ENCODE measurements around the gene SHFL.

The SHFL gene

GRCh38 chr19:10110076-10110971 lies 24.2 kb downstream of the SHFL start:
- no peak for DNase-seq

- DNase-seq = no peak
These were observed 24.8 kb downstream of the SHFL start for GRCh38 chr19:10110972-10111317.

- no peak for DNase-seq
These were observed 25.3 kb downstream of the SHFL start, which contains the start of gene P2RY11 for GRCh38 chr19:10111405-10111811. Gene P2RY11 (plus strand): TSS chr19:10111693. CDS start chr19:10111722, 29 bp downstream.

DNA sequence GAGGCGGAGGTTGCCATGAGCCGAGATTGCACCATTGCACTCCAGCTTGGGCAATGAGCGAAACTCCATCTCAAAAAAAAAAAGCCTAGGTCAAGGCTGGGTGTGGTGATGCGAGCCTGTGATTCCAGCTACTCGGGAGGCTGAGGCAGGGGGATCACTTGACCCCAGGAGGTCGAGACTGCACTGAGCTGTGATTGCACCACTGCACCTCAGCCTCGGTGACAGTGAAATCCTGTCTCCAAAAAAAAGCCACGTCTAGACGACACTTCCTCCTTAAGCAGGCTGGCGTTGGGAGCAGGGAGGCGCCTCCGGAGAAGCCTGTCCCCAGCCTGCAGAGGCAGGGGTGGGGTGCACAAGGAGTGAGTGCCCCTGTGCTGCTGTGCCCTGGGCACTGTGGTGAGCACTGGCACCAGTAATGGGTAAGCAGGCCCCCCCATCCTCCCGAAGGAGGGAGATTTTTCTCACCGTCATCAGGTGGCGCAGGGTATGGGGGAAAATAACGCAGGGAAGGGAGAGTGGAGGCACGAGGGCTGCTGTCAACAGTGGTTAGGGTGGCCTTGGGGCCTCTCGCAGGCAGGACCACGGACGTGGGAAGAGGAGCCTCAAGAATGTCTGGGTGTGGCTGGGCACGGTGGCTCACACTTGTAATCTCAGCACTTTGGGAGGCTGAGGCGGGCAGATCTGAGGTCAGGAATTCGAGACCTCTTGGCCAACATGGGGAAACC lies 26.1 kb downstream of the SHFL start:
- no peak for DNase-seq

DNA sequence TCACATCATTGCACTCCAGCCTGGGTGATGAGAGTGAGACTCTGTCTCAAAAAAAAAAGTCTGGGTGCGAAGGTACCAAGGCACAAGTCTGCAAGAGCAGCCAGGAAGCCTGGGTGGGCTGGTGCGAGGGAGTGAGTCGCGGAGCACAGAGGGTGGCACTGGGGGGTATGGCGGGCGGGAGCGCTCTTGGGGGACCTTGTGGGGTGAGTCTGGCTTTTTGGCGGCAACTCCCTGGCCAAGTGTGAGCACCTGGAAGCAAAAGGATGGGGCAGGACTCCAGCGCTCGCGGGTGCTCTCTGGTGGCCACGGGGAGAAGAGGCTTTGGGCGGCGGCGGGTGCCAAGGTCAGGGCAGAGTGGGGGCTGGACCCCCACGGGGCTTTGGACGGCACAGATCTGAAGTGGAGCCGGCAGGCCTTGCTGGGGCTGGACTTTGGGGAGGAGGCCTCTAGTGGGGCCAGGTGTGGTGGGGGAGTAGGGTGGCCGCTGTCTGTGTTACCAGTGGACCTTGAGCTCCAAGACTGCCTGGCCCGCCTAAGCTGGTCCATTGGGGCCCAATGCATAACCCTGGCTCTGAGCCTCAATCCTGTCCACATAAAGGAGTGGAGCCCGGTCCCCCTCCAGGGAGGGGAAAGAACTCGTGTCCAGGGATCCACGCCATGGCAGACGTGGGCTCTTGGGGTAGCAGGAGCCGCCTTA lies 26.9 kb downstream of the SHFL start:
- DNase-seq = peak; percentile 76

DNA sequence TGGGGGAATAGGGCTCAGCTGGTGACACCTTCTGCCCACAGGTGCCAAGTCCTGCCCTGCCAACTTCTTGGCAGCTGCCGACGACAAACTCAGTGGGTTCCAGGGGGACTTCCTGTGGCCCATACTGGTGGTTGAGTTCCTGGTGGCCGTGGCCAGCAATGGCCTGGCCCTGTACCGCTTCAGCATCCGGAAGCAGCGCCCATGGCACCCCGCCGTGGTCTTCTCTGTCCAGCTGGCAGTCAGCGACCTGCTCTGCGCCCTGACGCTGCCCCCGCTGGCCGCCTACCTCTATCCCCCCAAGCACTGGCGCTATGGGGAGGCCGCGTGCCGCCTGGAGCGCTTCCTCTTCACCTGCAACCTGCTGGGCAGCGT lies 27.5 kb downstream of the SHFL start:
- DNase-seq = no peak

- DNase-seq = no peak
These were observed 28.0 kb downstream of the SHFL start for GRCh38 chr19:10113964-10114650.

GRCh38 chr19:10114651-10115391 lies 28.7 kb downstream of the SHFL start:
- DNase-seq = no peak

DNA sequence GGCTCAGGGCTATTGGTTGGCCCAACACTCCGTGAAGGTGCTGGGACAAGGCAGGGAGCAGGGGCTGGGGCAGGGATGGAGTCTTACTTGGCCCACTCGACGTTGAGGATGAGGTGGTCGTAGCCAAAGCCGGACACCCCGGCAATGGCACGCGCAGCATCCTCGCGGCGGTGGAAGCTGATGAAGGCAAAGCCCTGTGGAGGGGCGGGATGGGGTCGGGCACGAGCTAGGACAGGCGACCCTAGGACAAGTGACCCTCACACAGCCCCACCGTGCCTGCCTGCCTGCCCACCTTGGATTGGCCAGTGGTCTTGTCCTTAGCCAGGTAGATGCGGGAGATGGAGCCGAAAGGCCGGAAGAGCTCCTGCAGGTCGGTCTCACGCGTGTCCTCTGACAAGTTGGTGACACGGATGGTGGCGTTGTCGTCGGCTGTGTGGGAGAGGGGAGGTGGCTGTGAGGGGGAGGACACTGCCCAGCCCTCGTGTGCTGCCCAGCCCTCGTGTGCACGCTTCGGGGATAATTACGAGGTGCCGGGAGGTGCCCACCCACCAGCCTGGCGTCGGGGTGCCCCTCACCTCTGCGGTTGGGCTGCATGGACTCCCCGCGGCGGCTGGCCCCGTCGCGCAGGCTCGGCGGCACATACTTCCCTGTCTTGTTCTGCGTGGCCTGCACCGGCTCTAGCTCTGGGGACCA lies 29.4 kb downstream of the SHFL start:
- DNase-seq = no peak

DNA sequence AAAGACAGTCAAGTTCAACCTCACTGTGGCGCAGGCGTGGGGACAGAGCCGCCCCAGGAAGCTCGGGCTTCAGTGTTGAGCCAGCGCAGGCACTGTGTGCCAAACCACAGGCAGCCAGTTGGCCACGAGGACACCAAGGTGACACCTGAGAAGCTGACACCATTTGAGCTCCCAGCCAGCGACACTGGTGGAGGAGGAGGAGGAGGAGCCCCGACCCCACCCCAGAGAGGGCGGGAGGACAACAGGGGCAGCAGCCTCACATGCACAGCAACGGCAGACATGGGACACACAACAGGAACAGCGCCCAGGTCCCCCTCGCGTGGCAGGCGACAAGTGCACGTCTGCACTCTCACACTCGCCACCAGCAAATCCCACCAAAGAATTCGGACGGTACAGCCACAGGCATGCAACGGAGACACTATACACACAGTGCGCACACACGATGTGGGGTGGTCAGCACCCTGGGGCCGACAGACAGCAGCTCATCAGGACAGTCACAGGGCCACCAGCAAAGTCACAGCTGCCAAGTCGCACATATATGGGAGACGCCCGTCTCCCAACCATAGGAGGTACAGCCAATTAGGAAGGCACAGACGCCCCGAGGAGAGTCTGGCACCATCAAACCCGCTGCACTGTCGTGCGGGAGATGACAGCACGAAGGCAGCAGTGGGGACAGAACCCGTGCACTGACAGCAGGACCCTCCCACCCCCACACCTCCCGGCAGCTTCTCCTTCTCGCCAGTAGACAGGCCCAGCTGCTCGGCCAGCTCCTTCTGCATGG lies 30.2 kb downstream of the SHFL start:
- no peak for DNase-seq

GRCh38 chr19:10116866-10117616 lies 30.9 kb downstream of the SHFL start:
- no peak for DNase-seq

GRCh38 chr19:10118960-10119359 lies 32.8 kb downstream of the SHFL start:
- DNase-seq = no peak

- no peak for DNase-seq
These were observed 34.5 kb downstream of the SHFL start for GRCh38 chr19:10120538-10121189.

- DNase-seq = no peak
These were observed 35.9 kb downstream of the SHFL start for GRCh38 chr19:10122045-10122444.

DNA sequence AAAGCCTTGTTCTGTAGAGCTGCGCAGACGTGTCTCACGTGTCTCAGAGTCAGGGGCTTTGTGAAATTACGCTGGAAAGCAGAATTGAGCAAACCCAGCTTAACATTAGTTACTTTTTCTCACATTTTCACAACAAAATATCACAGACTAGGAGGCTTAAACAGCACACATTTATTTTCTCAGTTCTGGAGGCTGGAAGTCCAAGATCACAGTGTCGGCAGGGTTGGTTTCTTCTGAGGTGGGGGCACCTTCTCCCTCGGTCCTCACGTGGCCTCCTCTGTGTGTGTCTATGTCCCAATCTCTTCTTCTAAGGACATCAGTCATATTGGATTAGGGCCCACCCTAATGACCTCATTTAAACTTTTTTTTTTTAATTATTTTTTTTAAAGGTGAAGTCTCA lies 38.3 kb downstream of the SHFL start:
- DNase-seq = no peak

- DNase-seq = no peak
These were observed 40.1 kb downstream of the SHFL start for GRCh38 chr19:10126213-10126639.

GRCh38 chr19:10132905-10133304 lies 46.8 kb downstream of the SHFL start:
- no peak for DNase-seq

GRCh38 chr19:10133596-10133995 lies 47.5 kb downstream of the SHFL start:
- no peak for DNase-seq

DNA sequence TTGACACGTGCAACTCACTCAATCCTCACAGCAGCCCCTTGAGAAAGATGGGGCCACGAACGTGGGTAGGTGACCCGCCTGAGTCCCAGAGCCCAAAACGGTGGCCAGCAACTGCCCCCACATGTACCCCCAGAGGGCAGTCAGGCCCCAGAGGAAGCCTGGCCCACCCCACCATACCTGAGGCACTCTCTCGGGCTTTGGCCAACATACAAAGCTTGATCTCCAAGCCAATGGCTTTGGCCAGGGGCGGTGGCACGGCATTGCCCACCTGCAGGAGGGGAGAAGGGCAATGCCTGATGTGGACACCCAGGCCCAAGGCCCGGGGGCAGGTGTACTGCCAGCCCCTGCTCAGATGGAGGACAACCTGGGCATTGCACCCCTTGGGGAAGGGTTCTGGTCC lies 47.9 kb downstream of the SHFL start:
- DNase-seq = no peak

All from islet precursor cell (in vitro differentiated cells).